Stimulated activated CD8-positive, alpha-beta memory T cell treated with anti-CD3 and anti-CD28 coated beads, Interleukin-12 subunit alpha, Interleukin-12 subunit beta, amount 100 ng/mL, for 24 hours (primary cell): Measurements from ENCODE around the gene ATP6V0B.

Experiments
- DNase-seq: peaks from one replicate; pipeline ENCODE4 v3.0.0-alpha.2; 2020; ENCODE audit errors: extremely low read depth

Gene ATP6V0B

DNA sequence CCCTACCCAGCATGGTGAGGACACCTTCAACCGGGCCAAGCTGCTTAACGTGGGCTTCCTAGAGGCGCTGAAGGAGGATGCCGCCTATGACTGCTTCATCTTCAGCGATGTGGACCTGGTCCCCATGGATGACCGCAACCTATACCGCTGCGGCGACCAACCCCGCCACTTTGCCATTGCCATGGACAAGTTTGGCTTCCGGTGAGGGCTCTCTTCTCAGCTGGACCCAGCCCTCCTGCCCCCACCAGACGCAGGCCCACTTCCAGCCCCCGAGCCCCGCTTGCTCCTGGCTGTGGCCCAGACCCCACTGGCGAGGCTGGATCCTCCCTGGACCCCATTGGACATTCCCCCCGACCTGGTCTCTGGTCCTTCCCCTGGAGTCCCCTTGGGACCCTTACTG is 10.1 kb downstream of the ATP6V0B start:
- DNase-seq = no peak

DNA sequence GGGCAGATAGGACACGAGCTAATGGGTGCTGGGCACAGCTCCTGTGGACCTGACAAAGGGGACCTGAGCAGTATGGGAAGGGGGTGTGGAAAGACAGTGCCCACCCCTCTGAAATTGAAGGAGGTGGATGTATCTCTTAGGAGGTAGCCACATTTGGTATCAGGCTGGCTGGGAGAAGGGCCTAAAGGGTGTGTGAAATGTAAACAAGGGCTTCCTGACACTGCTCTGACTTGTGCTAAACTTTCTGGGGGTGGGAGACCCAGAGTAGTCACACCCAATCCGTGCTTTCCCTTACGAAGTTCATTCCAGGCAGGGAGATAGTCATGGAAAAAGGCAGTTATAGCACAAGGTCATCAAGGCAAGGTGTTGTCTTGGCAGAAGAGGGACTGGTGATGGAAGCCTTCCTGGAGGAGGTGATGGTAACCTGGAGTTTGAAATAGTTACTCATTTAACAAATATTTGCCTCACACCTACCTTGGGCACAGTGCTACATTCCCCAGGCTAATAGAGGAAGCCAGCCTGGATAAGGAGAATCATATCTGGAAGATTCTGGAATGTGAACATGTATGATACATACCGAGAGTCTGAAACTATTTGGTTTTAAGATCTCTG is 11.3 kb downstream of the ATP6V0B start:
- no peak for DNase-seq

DNA sequence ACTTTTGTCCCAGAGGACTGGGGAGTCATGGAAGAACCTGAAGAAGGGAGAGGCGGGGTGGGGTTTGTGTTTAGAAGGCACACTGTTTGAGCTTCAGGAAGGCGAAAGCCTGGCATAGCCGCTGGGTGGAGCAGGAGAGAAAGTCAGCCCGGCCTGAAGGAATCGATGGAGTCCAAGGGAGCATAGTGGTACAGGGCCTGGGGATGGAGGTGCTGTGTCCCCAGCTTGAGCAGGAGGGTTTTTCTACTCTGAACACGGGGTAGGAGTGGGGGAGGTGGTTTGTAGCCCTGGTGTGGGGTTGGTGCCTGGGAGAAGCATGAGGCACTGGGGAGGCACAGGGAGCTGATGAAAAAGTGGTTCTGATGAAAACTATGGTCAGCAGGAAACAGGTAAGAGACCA is 12.0 kb downstream of the ATP6V0B start:
- DNase-seq = no peak

DNA sequence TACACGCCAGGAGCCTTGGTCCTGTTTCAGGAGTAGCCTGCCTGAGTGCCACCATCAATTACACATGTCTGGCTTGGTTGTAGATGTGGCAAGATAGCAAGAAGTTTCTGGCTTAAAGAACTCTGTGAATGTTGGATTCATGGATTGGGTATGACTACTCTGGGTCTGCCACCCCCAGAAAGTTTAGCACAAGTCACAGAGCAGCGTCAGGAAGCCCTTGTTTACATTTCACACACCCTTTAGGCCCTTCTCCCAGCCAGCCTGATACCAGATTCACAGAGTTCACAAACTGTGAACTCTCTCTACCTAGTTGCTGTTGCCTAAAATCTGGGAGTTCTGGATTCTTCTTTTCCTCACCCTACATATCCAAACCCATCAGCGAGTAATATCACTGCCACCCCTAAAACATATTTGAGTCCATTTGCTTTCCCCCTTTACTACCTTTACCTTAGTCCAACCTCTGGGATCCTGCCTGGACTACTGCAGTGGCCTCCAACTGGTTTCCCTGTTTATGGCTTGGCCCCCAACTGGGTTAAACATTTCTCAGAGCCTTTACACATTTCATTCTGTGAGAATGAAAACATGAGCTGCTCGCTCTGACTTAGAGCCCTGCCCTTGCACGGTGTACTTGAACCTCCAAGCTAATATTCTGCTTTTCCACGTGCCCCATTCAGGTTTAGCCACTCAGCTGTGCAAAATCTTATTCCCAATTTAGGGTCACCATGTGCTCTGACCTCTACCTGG is 12.6 kb downstream of the ATP6V0B start:
- no peak for DNase-seq

DNA sequence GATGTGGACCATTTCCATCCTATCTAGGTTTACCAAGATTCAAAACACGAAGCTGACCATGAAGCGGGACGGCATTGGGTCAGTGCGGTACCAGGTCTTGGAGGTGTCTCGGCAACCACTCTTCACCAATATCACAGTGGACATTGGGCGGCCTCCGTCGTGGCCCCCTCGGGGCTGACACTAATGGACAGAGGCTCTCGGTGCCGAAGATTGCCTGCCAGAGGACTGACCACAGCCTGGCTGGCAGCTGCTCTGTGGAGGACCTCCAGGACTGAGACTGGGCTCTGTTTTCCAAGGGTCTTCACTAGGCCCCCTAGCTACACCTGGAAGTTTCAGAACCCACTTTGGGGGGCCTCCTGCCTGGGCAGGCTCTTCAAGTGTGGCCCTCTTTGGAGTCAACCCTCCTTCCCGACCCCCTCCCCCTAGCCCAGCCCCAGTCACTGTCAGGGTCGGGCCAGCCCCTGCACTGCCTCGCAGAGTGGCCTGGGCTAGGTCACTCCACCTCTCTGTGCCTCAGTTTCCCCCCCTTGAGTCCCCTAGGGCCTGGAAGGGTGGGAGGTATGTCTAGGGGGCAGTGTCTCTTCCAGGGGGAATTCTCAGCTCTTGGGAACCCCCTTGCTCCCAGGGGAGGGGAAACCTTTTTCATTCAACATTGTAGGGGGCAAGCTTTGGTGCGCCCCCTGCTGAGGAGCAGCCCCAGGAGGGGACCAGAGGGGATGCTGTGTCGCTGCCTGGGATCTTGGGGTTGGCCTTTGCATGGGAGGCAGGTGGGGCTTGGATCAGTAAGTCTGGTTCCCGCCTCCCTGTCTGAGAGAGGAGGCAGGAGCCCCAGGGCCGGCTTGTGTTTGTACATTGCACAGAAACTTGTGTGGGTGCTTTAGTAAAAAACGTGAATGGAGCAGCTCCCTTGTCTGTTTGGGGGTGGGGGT is 15.8 kb downstream of the ATP6V0B start:
- no peak for DNase-seq

DNA sequence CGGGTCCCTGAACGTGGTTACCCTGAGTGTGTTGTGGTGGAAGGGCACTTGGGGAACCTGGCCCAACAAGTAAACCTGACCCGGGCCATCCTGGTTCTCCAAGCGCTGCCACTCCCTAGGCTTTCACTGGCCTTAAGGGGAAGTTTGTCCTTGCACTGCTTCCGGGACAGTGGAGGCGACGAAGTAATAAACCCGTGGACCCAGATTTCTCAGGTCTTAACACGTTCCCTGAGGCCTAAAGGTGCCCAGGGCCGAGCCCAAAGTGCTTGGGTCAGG is 16.4 kb downstream of the ATP6V0B start:
- no peak for DNase-seq

DNA sequence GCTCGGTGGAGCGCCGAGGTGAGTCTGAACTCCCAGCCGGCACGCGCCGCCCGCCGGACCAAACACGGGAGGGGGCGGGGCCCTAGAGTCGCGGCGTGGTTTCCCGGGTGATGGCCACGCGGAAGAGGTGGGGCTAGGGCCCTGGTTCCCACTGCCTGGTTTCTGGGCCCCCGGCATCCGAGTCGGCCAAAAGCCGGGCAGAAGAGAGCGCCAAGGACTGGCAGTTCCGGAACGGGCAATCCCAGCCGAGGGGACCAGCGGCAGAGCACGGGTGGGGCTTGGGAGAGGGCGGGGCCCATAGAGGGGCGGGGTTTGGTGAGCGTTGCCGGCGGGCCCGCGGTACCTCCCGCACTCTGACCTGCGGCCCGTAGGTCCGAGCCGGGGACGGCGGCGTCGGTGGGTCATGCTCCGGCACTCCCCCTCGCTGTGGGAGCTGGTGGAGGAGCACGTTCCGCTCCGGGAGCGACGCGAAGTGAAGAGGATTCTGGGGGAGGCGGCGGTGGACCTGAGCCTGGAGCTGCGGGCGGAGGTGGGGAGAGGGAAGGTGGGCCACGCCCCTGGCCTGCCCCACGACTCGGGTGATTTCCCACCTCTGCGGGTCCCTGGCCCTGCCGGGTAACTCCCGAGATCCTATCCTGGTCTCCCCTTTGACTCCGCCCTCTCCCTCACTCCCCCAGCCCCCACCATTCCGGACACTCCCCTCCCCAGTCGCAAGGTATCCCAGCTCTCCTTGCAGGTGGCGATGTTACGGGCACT is 16.9 kb downstream of the ATP6V0B start, which contains the start of gene CCDC24:
Gene CCDC24, plus strand, starts transcription at position 124 of the 756 bp plus-strand sequence. Its CDS starts 280 bp downstream, at position 404.
- DNase-seq = peak; percentile 52

DNA sequence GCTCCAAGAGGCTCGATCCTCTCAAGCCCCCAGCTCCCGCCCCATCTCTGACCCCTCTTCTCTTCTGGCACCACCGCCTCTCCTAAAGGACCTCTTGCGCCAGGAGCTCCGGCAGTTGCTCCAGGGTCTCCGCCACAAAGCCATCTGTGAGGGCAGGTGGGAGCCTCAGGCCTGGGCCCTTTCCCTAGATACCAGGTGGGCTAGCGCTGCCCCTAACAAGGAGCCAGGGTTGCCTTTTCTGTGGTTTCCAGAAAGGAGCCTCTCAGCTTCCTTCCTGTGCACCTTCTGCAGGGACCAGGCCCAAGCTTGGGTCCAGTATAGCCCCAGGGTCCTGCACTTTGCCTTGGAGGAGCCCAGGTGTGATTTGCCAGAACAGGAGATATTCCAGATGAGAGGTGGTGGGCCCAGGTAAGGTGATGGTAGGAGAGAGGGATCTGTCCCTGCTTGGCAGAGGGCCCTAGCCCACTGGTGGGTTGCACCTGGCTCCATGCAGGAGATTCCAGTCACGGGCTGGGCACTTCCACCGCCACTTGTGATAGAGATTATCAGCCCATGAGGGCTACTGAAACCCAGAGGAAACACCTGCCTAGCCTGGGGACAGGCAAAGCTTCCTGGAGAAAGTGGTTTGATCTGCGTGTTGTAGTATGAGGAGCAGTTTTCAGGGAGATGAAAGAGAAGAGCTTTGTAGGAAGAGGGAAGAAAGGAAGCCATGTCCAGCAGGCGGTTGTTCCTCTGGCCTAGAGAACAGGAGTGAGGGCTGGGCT is 17.7 kb downstream of the ATP6V0B start:
- DNase-seq = no peak

DNA sequence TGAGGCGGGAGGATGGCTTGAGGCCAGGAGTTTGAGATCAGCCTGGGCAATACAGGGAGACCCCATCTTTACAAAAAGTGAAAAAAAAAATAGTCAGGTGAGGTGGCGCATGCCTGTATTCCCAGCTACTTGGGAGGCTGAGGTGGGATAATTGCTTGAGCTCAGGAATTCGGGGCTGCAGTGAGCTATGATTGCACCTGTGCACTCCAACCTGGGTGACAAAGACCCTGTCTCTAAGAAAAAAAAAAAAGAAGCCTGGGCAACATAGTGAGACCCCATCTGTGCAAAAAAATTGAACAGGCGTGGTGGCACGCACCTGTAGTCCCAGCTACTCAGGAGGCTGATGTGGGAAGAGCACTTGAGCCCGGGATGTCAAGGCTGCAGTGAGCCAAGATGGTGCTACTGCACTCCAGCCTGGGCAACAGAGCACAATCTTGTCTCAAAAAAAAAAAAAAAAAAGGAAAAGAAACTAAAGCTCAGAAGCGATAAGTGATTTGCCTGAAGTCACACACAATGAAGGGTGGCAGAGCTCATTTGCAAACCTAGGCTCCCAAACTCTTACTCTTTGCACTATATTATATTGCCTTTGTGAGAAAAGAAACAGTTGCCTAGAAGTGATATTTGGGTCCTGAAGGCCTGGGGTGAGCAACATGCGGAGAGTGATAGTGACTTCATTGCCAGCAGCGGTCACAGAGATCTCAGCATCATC is 18.6 kb downstream of the ATP6V0B start:
- no peak for DNase-seq

DNA sequence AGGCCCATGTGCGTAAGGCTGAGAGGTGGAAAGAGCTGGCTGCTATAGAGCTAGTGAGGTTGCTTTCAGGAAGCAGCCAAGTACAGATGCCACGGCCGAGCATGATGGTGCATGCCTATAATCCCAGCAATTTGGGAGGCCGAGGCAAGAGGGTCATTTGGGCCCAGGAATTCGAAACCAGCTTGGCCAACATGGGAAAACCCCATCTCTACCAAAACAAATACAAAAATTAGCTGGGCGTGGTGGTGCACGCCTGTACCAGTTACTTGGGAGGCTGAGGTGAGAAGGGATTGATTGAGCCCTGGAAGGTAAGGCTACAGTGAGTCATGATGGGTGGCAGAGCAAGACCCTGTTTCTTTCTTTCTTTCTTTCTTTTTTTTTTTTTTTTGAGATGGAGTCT is 19.3 kb downstream of the ATP6V0B start:
- no peak for DNase-seq

DNA sequence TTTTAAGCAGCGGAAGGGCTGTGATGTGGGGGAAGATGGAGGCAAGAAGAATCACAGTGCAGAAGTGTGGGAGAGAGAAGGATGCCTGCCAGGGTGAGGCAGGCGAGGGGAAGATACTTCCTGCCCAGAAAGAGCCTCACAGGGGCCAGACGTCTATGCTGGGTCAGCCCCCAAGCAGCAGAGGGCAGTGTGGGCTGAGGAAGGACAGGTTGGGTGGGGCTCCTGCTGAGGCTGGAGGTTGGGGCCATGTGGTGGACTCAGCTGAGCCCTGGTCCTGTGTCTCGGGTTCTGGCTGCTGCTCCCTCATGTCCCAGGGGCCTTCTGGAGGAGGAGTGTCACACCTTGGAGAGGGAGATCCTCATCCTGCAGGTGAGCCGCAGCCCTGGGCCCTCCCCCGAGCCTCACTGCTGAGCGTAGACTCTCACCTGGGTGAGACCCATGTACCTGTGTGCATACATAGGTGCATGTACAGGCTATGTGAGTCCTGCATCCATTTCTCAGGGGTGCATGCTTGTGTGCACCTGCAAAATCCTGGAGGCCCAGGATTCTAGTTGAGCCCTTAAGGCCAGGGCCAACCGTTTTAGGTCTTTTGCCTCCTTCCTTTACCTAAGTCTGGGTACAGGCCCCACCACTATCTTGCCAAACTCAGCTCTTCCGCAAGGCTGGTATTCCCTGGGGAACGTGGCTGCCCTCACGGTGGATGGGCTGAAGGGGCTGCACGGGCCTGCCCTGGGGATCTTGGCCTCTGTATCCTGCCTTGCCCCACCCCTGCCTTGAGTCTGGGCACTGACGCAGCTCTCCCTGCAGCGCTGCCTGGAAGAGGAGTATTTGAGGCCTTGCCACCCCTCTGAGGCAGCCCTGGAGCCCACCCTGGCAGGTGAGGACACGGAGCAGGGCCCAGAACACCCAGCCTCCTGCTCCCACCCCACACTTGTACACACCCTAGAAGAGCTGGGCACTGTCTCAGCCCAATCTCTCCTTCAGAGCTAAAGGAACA is 20.3 kb downstream of the ATP6V0B start:
- no peak for DNase-seq

DNA sequence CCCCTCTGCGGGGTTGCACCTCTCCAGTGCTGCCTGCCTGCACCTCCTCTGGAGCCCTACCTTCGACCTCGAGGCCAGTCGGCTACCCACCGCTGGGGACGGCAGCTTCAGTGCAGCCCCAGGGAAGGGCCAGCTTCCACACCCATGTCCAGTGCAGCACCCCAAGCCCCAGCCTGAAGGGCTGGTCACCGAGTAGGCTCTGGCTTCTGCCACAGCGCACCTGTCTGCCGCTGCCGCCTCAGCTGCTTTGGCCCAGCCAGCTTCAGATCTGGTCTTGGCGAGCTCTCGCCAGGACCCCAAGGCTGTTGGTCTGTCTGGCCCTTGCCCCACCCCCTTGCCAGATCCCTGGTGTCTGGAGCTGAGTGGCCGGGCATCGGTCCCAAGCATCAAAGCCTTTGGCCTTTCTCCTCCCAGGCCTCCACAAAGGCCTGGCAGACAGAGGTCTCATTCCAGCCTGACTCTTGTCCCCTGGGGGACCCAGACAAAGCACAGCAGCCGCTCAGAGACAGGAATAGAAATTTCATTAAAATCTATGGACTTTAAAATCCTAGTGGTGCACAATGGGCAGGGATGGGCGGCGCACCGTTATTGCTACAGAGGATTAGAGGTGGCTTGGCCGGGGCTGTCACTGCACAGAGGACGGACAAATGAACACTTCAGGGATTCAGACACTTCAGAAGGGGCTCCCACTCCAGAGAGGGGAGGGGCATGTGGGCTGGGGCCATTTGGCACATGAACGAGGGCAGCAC is 21.4 kb downstream of the ATP6V0B start:
- DNase-seq = no peak

DNA sequence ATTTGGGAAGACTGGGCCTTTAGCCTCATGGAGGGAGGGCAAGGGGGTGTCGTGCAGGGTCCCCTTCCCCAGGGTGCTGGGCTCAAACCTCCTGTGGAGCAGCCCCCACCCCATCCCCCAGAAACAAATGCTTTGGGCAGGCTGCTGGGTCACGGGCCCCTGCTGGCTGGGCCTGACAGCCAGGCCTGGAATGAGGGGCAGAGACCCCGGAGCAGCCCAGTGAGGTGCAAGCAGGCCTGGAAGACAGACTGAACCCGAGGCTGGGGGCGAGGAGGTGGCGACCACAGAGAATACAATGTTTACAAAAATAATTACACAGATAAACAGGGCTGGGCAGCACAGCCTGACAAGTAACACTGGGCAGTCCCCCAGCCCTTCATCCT is 22.0 kb downstream of the ATP6V0B start:
- no peak for DNase-seq

DNA sequence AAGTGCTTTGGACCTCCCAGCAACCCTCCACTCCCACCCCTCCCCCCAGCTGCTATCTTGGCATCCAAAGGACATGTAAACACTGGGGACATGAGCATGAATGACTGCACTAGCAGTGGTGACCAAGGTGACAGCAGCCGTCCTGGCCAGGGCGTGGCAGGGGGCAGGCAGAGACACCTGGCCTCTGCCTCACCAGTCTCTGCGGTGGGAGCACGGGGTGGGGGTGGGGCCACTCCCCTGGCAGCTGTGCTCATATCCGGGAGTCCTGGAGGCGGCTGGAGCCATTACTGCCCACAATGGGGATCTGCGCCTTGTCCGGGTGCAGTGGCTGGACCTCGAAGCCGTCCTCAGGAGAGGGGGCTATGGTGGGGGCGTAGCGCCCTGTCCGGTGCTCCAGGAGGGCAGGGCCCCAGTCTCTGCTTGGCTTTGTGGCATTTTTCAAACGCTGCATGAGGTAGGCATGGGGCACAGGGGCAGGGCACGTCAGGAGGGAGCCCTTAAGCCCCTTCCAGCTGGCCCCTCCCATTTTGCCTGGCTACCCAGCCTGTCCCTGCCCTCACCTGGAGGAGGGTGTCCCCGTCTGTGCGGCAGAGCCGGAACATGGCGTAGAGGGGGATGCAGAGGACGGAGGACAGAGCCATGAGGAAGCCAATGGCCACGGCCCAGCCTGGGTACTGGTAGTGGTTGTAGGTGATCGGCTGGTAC is 22.7 kb downstream of the ATP6V0B start:
- DNase-seq = no peak

DNA sequence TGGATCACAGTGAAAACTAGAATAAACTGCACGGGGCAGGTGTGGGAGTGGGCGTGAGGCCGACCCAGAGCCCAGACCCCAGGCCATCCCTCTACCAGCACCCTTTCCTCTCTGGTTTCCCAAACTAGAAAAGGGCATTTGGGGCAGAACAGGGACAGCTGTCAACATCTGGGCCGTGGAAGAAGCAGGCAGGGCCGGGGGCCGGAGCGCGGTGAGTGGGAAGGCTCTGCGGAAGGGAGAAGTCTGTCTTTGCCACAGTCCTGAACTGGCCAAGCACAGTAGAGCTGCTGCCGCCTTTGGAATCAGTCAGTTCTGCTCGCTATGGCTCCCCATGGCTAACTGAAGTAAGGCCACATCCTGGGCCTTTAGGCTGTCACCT is 23.2 kb downstream of the ATP6V0B start:
- no peak for DNase-seq

DNA sequence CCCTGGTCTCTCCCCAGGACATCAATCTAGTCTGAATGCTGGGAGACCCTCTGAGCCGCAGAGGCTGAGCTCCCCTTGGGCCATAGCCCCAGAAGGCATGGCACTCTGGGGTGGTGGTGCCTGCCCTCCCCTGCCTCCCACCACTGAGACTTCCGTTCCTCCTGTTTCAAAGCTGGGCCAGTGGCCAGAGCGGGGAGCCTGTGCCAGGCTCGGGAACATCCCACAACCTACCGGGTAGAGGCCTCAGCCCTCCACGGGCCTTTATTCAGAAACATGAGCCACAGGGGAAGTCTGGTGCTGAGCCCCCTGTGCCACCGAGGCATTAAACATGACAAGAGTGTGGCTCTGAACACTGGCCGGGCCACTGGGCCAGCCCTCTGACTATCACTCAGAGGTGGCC is 24.7 kb downstream of the ATP6V0B start:
- no peak for DNase-seq

DNA sequence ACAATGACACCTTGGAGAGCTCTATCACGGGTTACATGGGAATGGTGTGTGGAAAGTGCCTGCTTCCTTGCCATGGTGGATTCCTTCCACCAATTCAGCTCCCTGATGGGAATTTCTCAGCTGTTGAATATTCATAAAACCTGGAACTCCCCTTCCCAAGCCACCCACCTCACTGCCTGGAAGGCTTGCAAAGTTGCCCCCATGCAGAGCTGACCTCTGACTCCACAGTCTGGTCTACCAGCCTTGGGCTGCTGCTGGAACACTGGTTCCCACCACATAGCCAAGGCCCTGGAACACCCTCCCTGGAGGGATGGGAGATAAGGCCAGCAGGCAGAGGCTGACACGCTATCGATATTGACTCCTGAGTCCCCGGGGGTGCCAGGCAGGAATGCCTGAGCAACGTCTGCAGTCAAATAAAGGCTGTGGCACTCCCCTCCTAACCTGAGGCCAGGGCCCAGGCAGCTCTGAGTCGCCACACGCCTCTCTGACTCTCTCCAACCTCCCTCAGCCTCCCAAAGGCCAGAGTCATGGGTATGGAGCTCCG is 25.4 kb downstream of the ATP6V0B start:
- DNase-seq = no peak

DNA sequence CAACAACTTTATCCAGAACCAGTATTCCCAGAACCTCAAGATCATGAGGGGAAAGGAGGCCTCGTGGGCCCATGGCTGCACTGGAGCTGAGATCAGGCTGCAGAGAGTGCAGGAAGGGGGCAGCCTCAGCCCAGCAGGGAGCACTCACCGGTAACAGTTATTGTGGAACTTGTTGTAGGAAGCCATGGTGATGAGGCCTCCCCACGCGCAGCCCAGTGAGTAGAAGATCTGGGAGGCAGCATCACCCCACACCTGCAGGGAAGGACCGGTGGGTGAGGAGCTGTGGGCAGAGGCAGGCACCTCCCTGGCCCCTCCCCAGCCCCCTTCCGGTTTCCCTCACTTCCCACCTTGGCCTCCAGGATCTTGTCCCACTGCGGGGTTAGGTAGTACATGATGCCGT is 27.4 kb downstream of the ATP6V0B start:
- no peak for DNase-seq
